Liver (tissue), 9 donors: Measurements from ENCODE around the gene CBFA2T3. TPM values are rescaled to one million over a fixed set of nuclear protein-coding genes. Genes with fewer than 3 reads are reported as not detected.

ENCODE experiments used
- DNase-seq: peaks from one replicate; pipeline ENCODE4 v3.0.0-alpha.2; 2017; ENCODE audit warnings: low spot score
- H3K27ac ChIP-seq, 2 donors: one replicate each; pipeline ENCODE4 v1.7.0; 2013; ENCODE audit warnings: inconsistent platforms in 2 of 2, low read length in 2 of 2, control low read depth in 1 of 2, low read depth in 1 of 2, mild to moderate bottlenecking in 1 of 2
- H3K27me3 ChIP-seq, 4 donors: one replicate each; pipeline versions ENCODE4 v1.6.1 to v1.7.0; 2013; ENCODE audit warnings: low read length in 3 of 4, inconsistent platforms in 1 of 4, mild to moderate bottlenecking in 1 of 4, moderate library complexity in 1 of 4; ENCODE audit not compliant: control insufficient read depth in 4 of 4, insufficient read depth in 4 of 4
- H3K36me3 ChIP-seq, 4 donors: one replicate each; pipeline versions ENCODE4 v1.6.1 to v1.7.0; 2013; ENCODE audit warnings: low read length in 3 of 4, mild to moderate bottlenecking in 3 of 4, low read depth in 1 of 4, moderate library complexity in 1 of 4; ENCODE audit not compliant: control insufficient read depth in 4 of 4, insufficient read depth in 3 of 4
- H3K4me1 ChIP-seq, 4 donors: one replicate each; pipeline versions ENCODE4 v1.6.1 to v1.7.0; 2013; ENCODE audit warnings: low read length in 3 of 4, mild to moderate bottlenecking in 3 of 4, moderate library complexity in 1 of 4; ENCODE audit not compliant: control insufficient read depth in 4 of 4, insufficient read depth in 4 of 4
- H3K4me3 ChIP-seq, 3 donors: one replicate each; pipeline versions ENCODE4 v1.6.1 to v1.7.0; 2013; ENCODE audit warnings: low read length in 3 of 3, control low read depth in 1 of 3, low read depth in 1 of 3, mild to moderate bottlenecking in 1 of 3
- H3K9ac ChIP-seq, 2 donors: one replicate each; pipeline ENCODE4 v1.7.0; 2013; ENCODE audit warnings: low read length in 2 of 2, mild to moderate bottlenecking in 2 of 2, moderate library complexity in 2 of 2, control low read depth in 1 of 2, low read depth in 1 of 2
- H3K9me3 ChIP-seq, 4 donors: one replicate each; pipeline versions ENCODE4 v1.6.1 to v1.7.0; 2013; ENCODE audit warnings: low read length in 3 of 4; ENCODE audit not compliant: control insufficient read depth in 4 of 4
- ATF3 ChIP-seq: IDR thresholded peaks from 2 replicates; pipeline ENCODE4 v1.6.1; 2016; ENCODE audit warnings: antibody characterized with exemption
- CTCF ChIP-seq: fragments of 150-350 bp; IDR thresholded peaks from 2 replicates; pipeline ENCODE4 v1.5.1; 2017; ENCODE audit warnings: improper control_type of control experiment, low read depth, low read length; ENCODE audit not compliant: missing input control
- EGR1 ChIP-seq, 2 donors: IDR thresholded peaks; 2 replicates each; pipeline ENCODE4 v1.6.1; 2016 to 2018; ENCODE audit warnings: antibody characterized with exemption in 2 of 2, low read depth in 2 of 2
- FOXA1 ChIP-seq: IDR thresholded peaks from 2 replicates; pipeline ENCODE4 v1.6.1; 2016; ENCODE audit warnings: antibody characterized with exemption
- GABPA ChIP-seq, 2 donors: IDR thresholded peaks in 1 of 2; conservative IDR thresholded peaks in 1 of 2; 2 replicates each; pipeline ENCODE4 v1.6.1; 2016; ENCODE audit warnings: antibody characterized with exemption in 2 of 2, mild to moderate bottlenecking in 1 of 2, moderate library complexity in 1 of 2
- HNF4A ChIP-seq, 2 donors: conservative IDR thresholded peaks; 2 replicates each; pipeline ENCODE4 v1.6.1; 2016; ENCODE audit warnings: antibody characterized with exemption in 2 of 2, mild to moderate bottlenecking in 2 of 2
- HNF4G ChIP-seq: IDR thresholded peaks from 2 replicates; pipeline ENCODE4 v1.6.1; 2016; ENCODE audit warnings: antibody characterized with exemption
- JUND ChIP-seq, 2 donors: IDR thresholded peaks; 2 replicates each; pipeline ENCODE4 v1.6.1; 2016; ENCODE audit warnings: antibody characterized with exemption in 2 of 2
- MAX ChIP-seq: IDR thresholded peaks from 2 replicates; pipeline ENCODE4 v1.6.1; 2016; ENCODE audit warnings: antibody characterized with exemption
- NR2F2 ChIP-seq: IDR thresholded peaks from 2 replicates; pipeline ENCODE4 v1.6.1; 2016; ENCODE audit warnings: antibody characterized with exemption
- RAD21 ChIP-seq, 2 donors: IDR thresholded peaks; 2 replicates each; pipeline ENCODE4 v1.6.1; 2016; ENCODE audit warnings: antibody characterized with exemption in 2 of 2, mild to moderate bottlenecking in 2 of 2
- REST ChIP-seq: IDR thresholded peaks from 2 replicates; pipeline ENCODE4 v1.6.1; 2016; ENCODE audit warnings: antibody characterized with exemption, mild to moderate bottlenecking
- RXRA ChIP-seq, 2 donors: IDR thresholded peaks; 2 replicates each; pipeline ENCODE4 v1.6.1; 2017 to 2018; ENCODE audit warnings: antibody characterized with exemption in 2 of 2, mild to moderate bottlenecking in 1 of 2
- SP1 ChIP-seq: IDR thresholded peaks from 2 replicates; pipeline ENCODE4 v1.6.1; 2018; ENCODE audit warnings: antibody characterized with exemption, mild to moderate bottlenecking
- TAF1 ChIP-seq: conservative IDR thresholded peaks from 2 replicates; pipeline ENCODE4 v1.6.1; 2016; ENCODE audit warnings: antibody characterized with exemption, mild to moderate bottlenecking
- YY1 ChIP-seq: IDR thresholded peaks from 2 replicates; pipeline ENCODE4 v1.6.1; 2016; ENCODE audit warnings: antibody characterized with exemption, mild to moderate bottlenecking
- ZBTB33 ChIP-seq: IDR thresholded peaks from 2 replicates; pipeline ENCODE4 v1.6.1; 2016; ENCODE audit warnings: antibody characterized with exemption
- WGBS: extraction: QIAGEN DNeasy Blood & Tissue Kit; methylation state at CpG from one replicate; pipeline ENCODE4 v1.1.7; 2013; 5-methylcytosine and 5-hydroxymethylcytosine counted together
- polyA plus RNA-seq, 2 donors: library from polyadenylated mRNA; stranded (reverse) in 1 of 2; unstranded in 1 of 2; fragments of 200-250 nt in 1 of 2; fragments of >200 nt in 1 of 2; fragmentation: Nextera tagmentation in 1 of 2; extraction: Ambion mirVana in 1 of 2; gene quantifications; one replicate each; pipeline versions ENCODE4 v1.2.1 to v1.2.3, GENCODE V29; 2013 to 2015
- total RNA-seq, 2 donors: library from RNA; depleted of rRNA; stranded (reverse); fragments of >200 nt; gene quantifications; one replicate each; pipeline ENCODE4 v1.2.3, GENCODE V29; 2014
- donor health status: healthy.
- donor health status: healthy.
- donor health status: healthy.
- donor health status: healthy.
- donor health status: healthy.

CBFA2T3 gene
- total and polyA plus RNA-seq, 4 donors = 1.4 to 4.5 (median 3.1) TPM

- Histone ChIP-seq H3K36me3 (no peaks in the 10 kb centered on the region), H3K4me3 (peak overlapping the region in 1 of 3 donors; percentile 49), H3K27me3 (peaks cover 0 to 10% (median 0%) of the 10 kb centered on the region in 4 donors), H3K9me3 (no peaks in the 10 kb centered on the region), H3K27ac (no peak overlapping the region), H3K4me1 (peaks cover 9 to 31% (median 12%) of the 10 kb centered on the region in 4 donors), H3K9ac (no peak overlapping the region)
- 31% methylated on average over 34 of the region's 34 CpGs for WGBS
- DNase-seq = no peak
- TF ChIP-seq NR2F2 (no peak), HNF4G (no peak), ATF3 (no peak), HNF4A (conservative IDR thresholded peaks at IDR 0.05) (no peak), GABPA (IDR thresholded peaks at IDR 0.05 in 1 of 2, conservative IDR thresholded peaks at IDR 0.05 in 1 of 2) (no peak), MAX (no peak), RAD21 (IDR thresholded peaks at IDR 0.05) (no peak), JUND (IDR thresholded peaks at IDR 0.05) (no peak), YY1 (no peak), RXRA (IDR thresholded peaks at IDR 0.05) (no peak), ZBTB33 (no peak), TAF1 (no peak), CTCF (no peak), EGR1 (IDR thresholded peaks at IDR 0.05; ENCODE audit: low read depth in 2 of 2) (no peak), REST (no peak), SP1 (no peak), FOXA1 (no peak)
Measured at GRCh38 chr16:88939245-88939971, 37.6 kb downstream of the CBFA2T3 start.
